Measurements from ENCODE around the gene COL15A1.

Gene COL15A1

GRCh38 chr9:99119976-99120655, 176.4 kb downstream of the COL15A1 start:
- no peak for DNase-seq

Data from SHP77 treated with DMSO at 0.1 percent for 48 hours (cell line).